K562 (cell line): ENCODE measurements around the gene TCEANC2. TPM values are rescaled to one million over a fixed set of nuclear protein-coding genes. Genes with fewer than 3 reads are reported as not detected.

ENCODE experiments used
- ATAC-seq: fragments of 200-7000 bp; cut with Tn5 transposase; 3 replicates; pipeline ENCODE4 v1.9.1; 2020; ENCODE audit warnings: moderate library complexity
- BruUV-seq: library from RNA; stranded (reverse); fragments of 400-500 nt; replicated peaks from 2 replicates; lab custom pipeline; 2021; lab: Mats Ljungman, UMichigan
- CTCF ChIA-PET: fragments of 300-600 bp; formaldehyde crosslinking; extraction: SDS; loops from one replicate; lab custom pipeline; 2021; ENCODE audit warnings: low intra/inter-chr PET ratio; lab: Yijun Ruan, JAX
- POLR2A ChIA-PET: fragments of 300-600, 350-650 bp; sonication (Branson Sonifier 250); formaldehyde crosslinking; extraction: SDS; loops from one replicate; lab custom pipeline; 2021; ENCODE audit warnings: antibody characterized with exemption, inconsistent platforms; lab: Yijun Ruan, JAX
- DNase-seq, 4 experiments: peaks; one replicate each; pipeline versions ENCODE4 v3.0.0 to v3.0.0-alpha.2; 2011 to 2018; ENCODE audit warnings: low spot score in 3 of 4, mixed read lengths in 3 of 4; ENCODE audit errors: extremely low read depth in 1 of 4
- FAIRE-seq: peaks from 2 replicates; lab custom pipeline; 2011; peaks lifted over from hg19 to GRCh38; lab: Jason Lieb, UNC
- H2AFZ ChIP-seq: 2 replicates; pipeline ENCODE4 v1.6.0; 2011; ENCODE audit warnings: low read depth, low read length, control low read depth, inconsistent platforms
- H3K27ac ChIP-seq: fragments of 200-600 bp; 3 replicates; pipeline ENCODE4 v1.8.0; 2011; ENCODE audit warnings: low read depth, mild to moderate bottlenecking, control low read depth, inconsistent platforms, low read length, moderate library complexity, mixed read lengths; ENCODE audit errors: extremely low read depth
- H3K27me3 ChIP-seq, 2 experiments: fragments of 300-600 bp in 1 of 2; 2 replicates in 1 of 2; 3 replicates in 1 of 2; pipeline versions ENCODE4 v1.6.0 to v1.8.0; 2011; ENCODE audit warnings: inconsistent platforms in 2 of 2, low read length in 2 of 2, mild to moderate bottlenecking in 1 of 2, mixed read lengths in 1 of 2, moderate library complexity in 1 of 2; ENCODE audit not compliant: control insufficient read depth in 2 of 2, insufficient read depth in 2 of 2
- H3K36me3 ChIP-seq: fragments of 300-600 bp; 3 replicates; pipeline ENCODE4 v1.8.0; 2011; ENCODE audit warnings: mild to moderate bottlenecking, low read length, inconsistent platforms; ENCODE audit not compliant: control insufficient read depth, insufficient read depth
- H3K4me1 ChIP-seq, 2 experiments: fragments of 200-600 bp in 1 of 2; replicated peaks in 1 of 2; 2 replicates in 1 of 2; 3 replicates in 1 of 2; pipeline versions ENCODE4 v1.5.1 to v1.8.0; 2011; ENCODE audit warnings: inconsistent platforms in 2 of 2, low read length in 2 of 2, mild to moderate bottlenecking in 1 of 2, mixed read lengths in 1 of 2, moderate library complexity in 1 of 2; ENCODE audit not compliant: control insufficient read depth in 2 of 2, insufficient read depth in 2 of 2
- H3K4me2 ChIP-seq: 2 replicates; pipeline ENCODE4 v1.6.1; 2011; ENCODE audit warnings: low read length, control low read depth, inconsistent platforms, mixed read lengths; ENCODE audit not compliant: insufficient read depth
- H3K4me3 ChIP-seq: fragments of 200-600 bp; sonication (generic), shearing (Covaris generic); 2 replicates; pipeline ENCODE4 v1.5.1; 2016; ENCODE audit warnings: control low read depth, inconsistent platforms
- H3K79me2 ChIP-seq: fragments of 200-600 bp; 3 replicates; pipeline ENCODE4 v1.8.0; 2011; ENCODE audit warnings: low read length, inconsistent platforms; ENCODE audit not compliant: control insufficient read depth, insufficient read depth
- H3K9ac ChIP-seq, 2 experiments: 2 replicates each; pipeline versions ENCODE4 v1.6.0 to v1.6.1; 2011; ENCODE audit warnings: low read depth in 2 of 2, low read length in 2 of 2, control low read depth in 1 of 2, inconsistent platforms in 1 of 2, mild to moderate bottlenecking in 1 of 2, mixed read lengths in 1 of 2; ENCODE audit not compliant: insufficient read depth in 1 of 2
- H3K9me1 ChIP-seq: one replicate; pipeline ENCODE4 v1.6.0; 2011; ENCODE audit warnings: inconsistent platforms, mild to moderate bottlenecking, low read length, moderate library complexity; ENCODE audit not compliant: control insufficient read depth, insufficient read depth
- H3K9me3 ChIP-seq: replicated peaks from 2 replicates; pipeline ENCODE4 v1.5.1; 2011; ENCODE audit warnings: low read depth, low read length, inconsistent platforms; ENCODE audit not compliant: control insufficient read depth, insufficient read depth
- H4K20me1 ChIP-seq: replicated peaks from 2 replicates; pipeline ENCODE4 v1.6.1; 2011; ENCODE audit warnings: low read length, inconsistent platforms, mixed read lengths; ENCODE audit not compliant: control insufficient read depth, insufficient read depth
- BRF1 ChIP-seq: IDR thresholded peaks from 3 replicates; pipeline ENCODE4 v1.6.1; 2011; ENCODE audit warnings: borderline replicate concordance, mild to moderate bottlenecking; ENCODE audit not compliant: insufficient read length; ENCODE audit errors: extremely low read depth
- CEBPG ChIP-seq, 3 experiments: fragments of 200-800 bp in 1 of 3; sonication (Bioruptor generic) in 1 of 3; sonication (generic) in 1 of 3; formaldehyde crosslinking in 1 of 3; IDR thresholded peaks in 2 of 3; conservative IDR thresholded peaks in 1 of 3; 2 replicates each; pipeline versions ENCODE4 v1.6.1 to v1.8.0; 2016 to 2022; ENCODE audit warnings: missing compliant biosample characterization in 2 of 3, missing genetic modification characterization in 2 of 3, mild to moderate bottlenecking in 1 of 3, missing genetic modification reagents in 1 of 3
- HNRNPUL1 ChIP-seq: fragments of 200-400 bp; formaldehyde crosslinking; IDR thresholded peaks from 2 replicates; pipeline ENCODE4 v1.6.1; 2017; ENCODE audit warnings: low read length
- KDM2B ChIP-seq: fragments of 250-450 bp; sonication (Bioruptor Pico); IDR thresholded peaks from 2 replicates; pipeline ENCODE4 v1.8.0; 2021; ENCODE audit warnings: mild to moderate bottlenecking, moderate library complexity
- RAD51 ChIP-seq: fragments of 450-650 bp; IDR thresholded peaks from 2 replicates; pipeline ENCODE4 v1.7.1; 2016; ENCODE audit warnings: low read depth, mild to moderate bottlenecking, borderline replicate concordance
- RHOXF2B ChIP-seq: fragments of 250-450 bp; sonication (Bioruptor Pico); conservative IDR thresholded peaks from 2 replicates; pipeline ENCODE4 v1.5.1; 2021
- RNF2 ChIP-seq: sonication (generic); IDR thresholded peaks from 2 replicates; pipeline ENCODE4 v1.6.1; 2016
- SP1 ChIP-seq: sonication (generic); formaldehyde crosslinking; IDR thresholded peaks from 2 replicates; pipeline ENCODE4 v1.8.1; 2022; ENCODE audit warnings: mild to moderate bottlenecking, missing genetic modification reagents
- SP2 ChIP-seq: IDR thresholded peaks from 2 replicates; pipeline ENCODE4 v1.6.1; 2011; ENCODE audit warnings: mild to moderate bottlenecking, low read depth, low read length, moderate library complexity; ENCODE audit not compliant: poor library complexity, severe bottlenecking; ENCODE audit errors: extremely low read depth
- XRCC3 ChIP-seq: fragments of 450-650 bp; IDR thresholded peaks from 2 replicates; pipeline ENCODE4 v1.6.1; 2017; ENCODE audit warnings: mild to moderate bottlenecking, moderate library complexity
- XRCC4 ChIP-seq: IDR thresholded peaks from one replicate; pipeline ENCODE4 v1.6.1; 2011; ENCODE audit not compliant: insufficient read depth, insufficient read length; ENCODE audit errors: extremely low read depth
- ZKSCAN3 ChIP-seq: fragments of 250-450 bp; sonication (Bioruptor Pico); IDR thresholded peaks from 2 replicates; pipeline ENCODE4 v1.4.0; 2020
- ZKSCAN8 ChIP-seq: fragments of 200-800 bp; sonication (Bioruptor generic); IDR thresholded peaks from 2 replicates; pipeline ENCODE4 v1.6.1; 2016; ENCODE audit warnings: missing genetic modification characterization, missing compliant biosample characterization
- ZNF12 ChIP-seq: sonication (generic); formaldehyde crosslinking; IDR thresholded peaks from 2 replicates; pipeline ENCODE4 v1.4.0; 2020; ENCODE audit warnings: mild to moderate bottlenecking, missing genetic modification reagents
- ZNF707 ChIP-seq: fragments of 250-450 bp; sonication (Bioruptor Pico); conservative IDR thresholded peaks from 2 replicates; pipeline ENCODE4 v1.8.0; 2022; ENCODE audit warnings: inconsistent platforms, mild to moderate bottlenecking, moderate library complexity
- ZNF780A ChIP-seq: fragments of 250-450 bp; sonication (Bioruptor Pico); IDR thresholded peaks from 2 replicates; pipeline ENCODE4 v1.5.0; 2021; ENCODE audit warnings: mild to moderate bottlenecking
- WGBS: fragments of 100-300 bp; shearing (Covaris generic); methylation state at CpG from one replicate; pipeline ENCODE4 v1.1.6; 2016; ENCODE audit warnings: low coverage, mixed read lengths; ENCODE audit not compliant: insufficient coverage; ENCODE audit errors: missing lambda C conversion rate; 5-methylcytosine and 5-hydroxymethylcytosine counted together
- in situ Hi-C: fragments of 300-500 bp; cut with MboI; formaldehyde crosslinking; loops from 4 replicates; pipeline ENCODE4 v1.15.0; 2018; ENCODE audit warnings: inconsistent platforms, mixed read lengths
- intact Hi-C: fragments of 100-400 bp; cut with micrococcal nuclease; formaldehyde crosslinking; loops from 2 replicates; pipeline ENCODE4 v1.14.2; 2022
- polyA plus RNA-seq, 8 experiments: library from polyadenylated mRNA; depleted of rRNA in 4 of 8; stranded (reverse) in 5 of 8; unstranded in 3 of 8; fragments of >200 nt; fragmentation: Nextera tagmentation in 2 of 8; fragmentation: Illumina TruSeq in 1 of 8; extraction: Ambion mirVana in 2 of 8; extraction: Trizol in 1 of 8; gene quantifications; 2 replicates each; pipeline versions ENCODE4 v1.2.1 to v1.2.3, GENCODE V29; 2011 to 2014; ENCODE audit warnings: inconsistent platforms in 1 of 8, missing spikeins in 1 of 8
- total RNA-seq, 7 experiments: library from RNA; depleted of rRNA in 6 of 7; stranded (reverse); fragments of >200 nt in 6 of 7; fragmentation: Illumina TruSeq in 2 of 7; extraction: Trizol in 2 of 7; gene quantifications; 2 replicates each; pipeline versions ENCODE4 v1.2.1 to v1.2.3, GENCODE V29; 2011 to 2021; ENCODE audit warnings: low replicate concordance in 1 of 7
- TF ChIP-seq, protein P1 (sequence below), 2 experiments: IDR thresholded peaks in 1 of 2; conservative IDR thresholded peaks in 1 of 2; 2 replicates each; pipeline ENCODE4 v1.6.1; 2016; ENCODE audit warnings: low read depth in 2 of 2, mild to moderate bottlenecking in 1 of 2, missing compliant biosample characterization in 1 of 2, missing genetic modification characterization in 1 of 2, moderate library complexity in 1 of 2
- TF ChIP-seq, protein P2 (sequence below): IDR thresholded peaks from 3 replicates; pipeline ENCODE4 v1.6.1; 2011; ENCODE audit warnings: borderline replicate concordance, mild to moderate bottlenecking; ENCODE audit not compliant: insufficient read length, insufficient read depth

The TCEANC2 gene
- total and polyA plus RNA-seq, 9 of the 15 experiments (the other 6 are each of a cell fraction or from before 2014, with no cell fraction given): 3.3 to 10.2 (median 7.0) TPM

DNA sequence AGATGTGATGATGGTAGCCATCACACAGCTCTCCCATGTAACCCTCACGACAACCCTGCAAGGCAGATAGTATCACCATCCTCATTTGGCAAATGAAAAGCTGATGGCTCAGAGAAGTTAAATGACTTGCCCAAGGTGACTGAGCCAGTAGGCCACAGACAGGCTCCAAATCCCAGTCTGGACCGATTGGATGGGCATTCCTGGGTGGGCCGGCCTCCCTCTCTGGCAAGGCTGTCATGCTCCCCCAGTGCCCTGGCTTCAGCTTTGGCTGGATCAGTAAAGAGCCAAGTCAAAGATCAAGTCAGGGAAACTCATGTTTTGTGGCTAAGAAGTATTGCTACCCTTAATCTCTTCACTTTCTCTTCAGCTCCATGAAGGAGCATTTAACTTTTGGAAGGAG is 58.2 kb downstream of the TCEANC2 start:
- no peaks in the 10 kb centered on the region for H4K20me1 ChIP-seq
- 25% methylated on average over 3 of the region's 3 CpGs for WGBS
- peaks cover 5 to 6% of the 10 kb centered on the region in 2 experiments; a peak in 3 of 5 replicates for H3K4me1 ChIP-seq
- H3K4me2 ChIP-seq: no peak overlapping the region
- H3K9me3 ChIP-seq: no peaks in the 10 kb centered on the region
- H3K27ac ChIP-seq: no peak overlapping the region
- in situ Hi-C loops: no loop called here
- no peaks in the 10 kb centered on the region for H3K36me3 ChIP-seq
- POLR2A ChIA-PET: interaction anchor here (0.7 to 1.8 kb wide), 2 partner anchors 8 to 10 kb away, joined by 4 read pairs; no protein-coding TSS in a partner anchor
- no peaks in the 10 kb centered on the region for H3K9me1 ChIP-seq
- 0 out of 5 replicates have a peak, but pooled peaks cover 0 to 5% of the 10 kb centered on the region in 2 experiments for H3K27me3 ChIP-seq
- H3K4me3 ChIP-seq: no peak overlapping the region
- no peak for ATAC-seq
- no peak for FAIRE-seq
- H3K9ac ChIP-seq: no peak overlapping the region
- CTCF ChIA-PET: no interaction called here
- no peak for TF ChIP-seq RAD51
- no peak for TF ChIP-seq KDM2B
- TF ChIP-seq ZNF780A (CRISPR knock-in tag): no peak
- TF ChIP-seq, protein P1, sequence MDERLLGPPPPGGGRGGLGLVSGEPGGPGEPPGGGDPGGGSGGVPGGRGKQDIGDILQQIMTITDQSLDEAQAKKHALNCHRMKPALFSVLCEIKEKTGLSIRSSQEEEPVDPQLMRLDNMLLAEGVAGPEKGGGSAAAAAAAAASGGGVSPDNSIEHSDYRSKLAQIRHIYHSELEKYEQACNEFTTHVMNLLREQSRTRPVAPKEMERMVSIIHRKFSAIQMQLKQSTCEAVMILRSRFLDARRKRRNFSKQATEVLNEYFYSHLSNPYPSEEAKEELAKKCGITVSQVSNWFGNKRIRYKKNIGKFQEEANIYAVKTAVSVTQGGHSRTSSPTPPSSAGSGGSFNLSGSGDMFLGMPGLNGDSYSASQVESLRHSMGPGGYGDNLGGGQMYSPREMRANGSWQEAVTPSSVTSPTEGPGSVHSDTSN (CRISPR knock-in tag; IDR thresholded peaks at IDR 0.05; ENCODE audit: low read depth): no peak
- TF ChIP-seq, protein P1 (tag; conservative IDR thresholded peaks at IDR 0.05; ENCODE audit: low read depth): no peak
- no peak for TF ChIP-seq HNRNPUL1
- TF ChIP-seq XRCC3: no peak
- TF ChIP-seq ZKSCAN3: no peak
- TF ChIP-seq SP1 (CRISPR knock-in tag): no peak
- no peak for TF ChIP-seq BRF1
- no peak for TF ChIP-seq CEBPG (CRISPR knock-in tag; IDR thresholded peaks at IDR 0.05)
- TF ChIP-seq CEBPG (tag; conservative IDR thresholded peaks at IDR 0.05 in 1 of 2, IDR thresholded peaks at IDR 0.05 in 1 of 2): no peak
- no peak for TF ChIP-seq ZKSCAN8 (CRISPR knock-in tag)
- TF ChIP-seq XRCC4: no peak
- TF ChIP-seq ZNF707 (CRISPR knock-in tag): no peak
- no peak for TF ChIP-seq RHOXF2B (CRISPR knock-in tag)
- no peak for TF ChIP-seq RNF2
- TF ChIP-seq ZNF12: no peak
- no peak for TF ChIP-seq SP2
- TF ChIP-seq, protein P2, sequence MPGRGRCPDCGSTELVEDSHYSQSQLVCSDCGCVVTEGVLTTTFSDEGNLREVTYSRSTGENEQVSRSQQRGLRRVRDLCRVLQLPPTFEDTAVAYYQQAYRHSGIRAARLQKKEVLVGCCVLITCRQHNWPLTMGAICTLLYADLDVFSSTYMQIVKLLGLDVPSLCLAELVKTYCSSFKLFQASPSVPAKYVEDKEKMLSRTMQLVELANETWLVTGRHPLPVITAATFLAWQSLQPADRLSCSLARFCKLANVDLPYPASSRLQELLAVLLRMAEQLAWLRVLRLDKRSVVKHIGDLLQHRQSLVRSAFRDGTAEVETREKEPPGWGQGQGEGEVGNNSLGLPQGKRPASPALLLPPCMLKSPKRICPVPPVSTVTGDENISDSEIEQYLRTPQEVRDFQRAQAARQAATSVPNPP: no peak
- no peak for DNase-seq
- H3K79me2 ChIP-seq: no peaks in the 10 kb centered on the region
- BruUV-seq: no TSS peak
- H2AFZ ChIP-seq: no peak overlapping the region
- intact Hi-C loops: no loop called here
